ENCODE data around the gene RGSL1. TPM values are rescaled to one million over a fixed set of nuclear protein-coding genes. Genes with fewer than 3 reads are reported as not detected.

RGSL1 gene
- total and polyA plus RNA-seq, 9 donors = not detected

GRCh38 chr1:182438326-182438725 lies 11.6 kb upstream of the RGSL1 start:
- Histone ChIP-seq H3K4me3 (no peak overlapping the region), H3K9me3 (no peaks in the 10 kb centered on the region), H3K27ac (no peak overlapping the region), H3K36me3 (no peaks in the 10 kb centered on the region), H3K4me1 (ENCODE audit: insufficient read depth) (no peaks in the 10 kb centered on the region), H3K27me3 (no peaks in the 10 kb centered on the region)
- intact Hi-C loops (cut with DNase I) = no loop called here
- WGBS, 3 donors = 85 to 100% (median 86%) methylated on average over 1 of the region's 1 CpG
- TF ChIP-seq EP300 (IDR thresholded peaks at IDR 0.05) (no peak), POLR2A (IDR thresholded peaks at IDR 0.05) (no peak)
- TF ChIP-seq, protein P1, sequence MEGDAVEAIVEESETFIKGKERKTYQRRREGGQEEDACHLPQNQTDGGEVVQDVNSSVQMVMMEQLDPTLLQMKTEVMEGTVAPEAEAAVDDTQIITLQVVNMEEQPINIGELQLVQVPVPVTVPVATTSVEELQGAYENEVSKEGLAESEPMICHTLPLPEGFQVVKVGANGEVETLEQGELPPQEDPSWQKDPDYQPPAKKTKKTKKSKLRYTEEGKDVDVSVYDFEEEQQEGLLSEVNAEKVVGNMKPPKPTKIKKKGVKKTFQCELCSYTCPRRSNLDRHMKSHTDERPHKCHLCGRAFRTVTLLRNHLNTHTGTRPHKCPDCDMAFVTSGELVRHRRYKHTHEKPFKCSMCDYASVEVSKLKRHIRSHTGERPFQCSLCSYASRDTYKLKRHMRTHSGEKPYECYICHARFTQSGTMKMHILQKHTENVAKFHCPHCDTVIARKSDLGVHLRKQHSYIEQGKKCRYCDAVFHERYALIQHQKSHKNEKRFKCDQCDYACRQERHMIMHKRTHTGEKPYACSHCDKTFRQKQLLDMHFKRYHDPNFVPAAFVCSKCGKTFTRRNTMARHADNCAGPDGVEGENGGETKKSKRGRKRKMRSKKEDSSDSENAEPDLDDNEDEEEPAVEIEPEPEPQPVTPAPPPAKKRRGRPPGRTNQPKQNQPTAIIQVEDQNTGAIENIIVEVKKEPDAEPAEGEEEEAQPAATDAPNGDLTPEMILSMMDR (IDR thresholded peaks at IDR 0.05) = no peak
- no peak for DNase-seq

GRCh38 chr1:182441719-182442118 lies 8.2 kb upstream of the RGSL1 start:
- WGBS, 3 donors = 94 to 98% (median 96%) methylated on average over 3 of the region's 3 CpGs
- no peak overlapping the region for H3K27ac ChIP-seq
- TF ChIP-seq, protein P1 (IDR thresholded peaks at IDR 0.05) = no peak
- TF ChIP-seq POLR2A (IDR thresholded peaks at IDR 0.05) (no peak), EP300 (IDR thresholded peaks at IDR 0.05) (no peak)
- no peaks in the 10 kb centered on the region for H3K27me3 ChIP-seq
- H3K4me3 ChIP-seq = no peak overlapping the region
- intact Hi-C loops (cut with DNase I) = no loop called here
- no peaks in the 10 kb centered on the region for H3K9me3 ChIP-seq
- H3K4me1 ChIP-seq (ENCODE audit: insufficient read depth) = no peaks in the 10 kb centered on the region
- no peak for DNase-seq
- no peaks in the 10 kb centered on the region for H3K36me3 ChIP-seq

DNA sequence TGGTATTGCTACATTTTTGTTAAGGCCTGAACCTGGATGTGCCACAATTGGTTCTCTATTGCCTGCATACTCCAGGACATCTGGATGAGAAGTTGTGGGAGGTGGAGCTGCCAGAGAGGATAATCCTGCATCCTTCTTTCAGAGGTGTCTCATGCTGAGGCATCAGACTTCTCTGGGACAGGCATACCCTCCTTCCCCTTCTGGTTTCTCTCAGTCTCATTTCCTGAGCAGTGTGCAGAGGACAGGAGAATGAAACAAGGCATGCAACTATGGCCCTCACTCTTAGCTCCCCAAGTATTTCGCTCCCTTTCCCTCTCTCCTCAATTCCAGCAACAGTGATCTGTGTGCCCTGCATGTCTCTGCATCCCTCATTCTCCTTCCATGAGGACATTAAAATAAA lies 7.6 kb upstream of the RGSL1 start:
- intact Hi-C loops (cut with DNase I) = no loop called here
- TF ChIP-seq POLR2A (IDR thresholded peaks at IDR 0.05) (no peak), EP300 (IDR thresholded peaks at IDR 0.05) (no peak)
- TF ChIP-seq, protein P1 (IDR thresholded peaks at IDR 0.05) = no peak
- Histone ChIP-seq H3K4me3 (no peak overlapping the region), H3K27ac (no peak overlapping the region), H3K4me1 (ENCODE audit: insufficient read depth) (no peaks in the 10 kb centered on the region), H3K36me3 (no peaks in the 10 kb centered on the region), H3K9me3 (no peaks in the 10 kb centered on the region), H3K27me3 (no peaks in the 10 kb centered on the region)
- no peak for DNase-seq
- WGBS, 3 donors = 78 to 97% (median 91%) methylated on average over 1 of the region's 1 CpG

DNA sequence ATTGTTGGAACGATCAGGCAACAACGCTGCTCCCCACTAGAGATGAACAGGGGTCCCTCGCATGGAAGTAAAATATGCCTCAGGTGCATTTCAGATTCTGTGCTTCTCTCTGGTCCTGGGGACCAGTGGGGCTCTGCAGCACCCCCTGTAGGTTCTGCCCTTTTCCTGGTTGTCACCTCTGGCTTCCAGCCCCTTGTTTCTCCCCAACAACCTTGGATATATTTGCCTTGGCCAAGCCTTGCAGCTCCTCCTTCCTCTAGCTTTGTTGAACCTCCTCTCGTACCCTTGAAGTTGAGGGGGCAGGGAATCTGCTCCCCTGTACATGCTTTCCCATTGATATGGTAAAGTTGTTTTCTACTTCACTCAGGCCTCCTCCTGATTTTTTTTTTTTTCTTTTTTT lies 5.4 kb upstream of the RGSL1 start:
- Histone ChIP-seq H3K9me3 (no peaks in the 10 kb centered on the region), H3K4me3 (no peak overlapping the region), H3K36me3 (no peaks in the 10 kb centered on the region), H3K27me3 (no peaks in the 10 kb centered on the region), H3K4me1 (ENCODE audit: insufficient read depth) (no peaks in the 10 kb centered on the region), H3K27ac (no peak overlapping the region)
- WGBS, 3 donors = 34 to 48% (median 39%) methylated on average over 4 of the region's 4 CpGs
- DNase-seq = no peak
- no peak for TF ChIP-seq POLR2A (IDR thresholded peaks at IDR 0.05)
- TF ChIP-seq, protein P1 (IDR thresholded peaks at IDR 0.05) = no peak
- no peak for TF ChIP-seq EP300 (IDR thresholded peaks at IDR 0.05)
- intact Hi-C loops (cut with DNase I) = no loop called here
